ENCODE measurements around the gene IFT22.

GRCh38 chr7:101342892-101343291 lies 21.3 kb upstream of the IFT22 start:
- TF ChIP-seq, protein P1, sequence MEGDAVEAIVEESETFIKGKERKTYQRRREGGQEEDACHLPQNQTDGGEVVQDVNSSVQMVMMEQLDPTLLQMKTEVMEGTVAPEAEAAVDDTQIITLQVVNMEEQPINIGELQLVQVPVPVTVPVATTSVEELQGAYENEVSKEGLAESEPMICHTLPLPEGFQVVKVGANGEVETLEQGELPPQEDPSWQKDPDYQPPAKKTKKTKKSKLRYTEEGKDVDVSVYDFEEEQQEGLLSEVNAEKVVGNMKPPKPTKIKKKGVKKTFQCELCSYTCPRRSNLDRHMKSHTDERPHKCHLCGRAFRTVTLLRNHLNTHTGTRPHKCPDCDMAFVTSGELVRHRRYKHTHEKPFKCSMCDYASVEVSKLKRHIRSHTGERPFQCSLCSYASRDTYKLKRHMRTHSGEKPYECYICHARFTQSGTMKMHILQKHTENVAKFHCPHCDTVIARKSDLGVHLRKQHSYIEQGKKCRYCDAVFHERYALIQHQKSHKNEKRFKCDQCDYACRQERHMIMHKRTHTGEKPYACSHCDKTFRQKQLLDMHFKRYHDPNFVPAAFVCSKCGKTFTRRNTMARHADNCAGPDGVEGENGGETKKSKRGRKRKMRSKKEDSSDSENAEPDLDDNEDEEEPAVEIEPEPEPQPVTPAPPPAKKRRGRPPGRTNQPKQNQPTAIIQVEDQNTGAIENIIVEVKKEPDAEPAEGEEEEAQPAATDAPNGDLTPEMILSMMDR (conservative IDR thresholded peaks at IDR 0.05; ENCODE audit: low read depth, low read length), result no peak
- no peak for TF ChIP-seq EZH2 (IDR thresholded peaks at IDR 0.05; ENCODE audit: borderline replicate concordance, low read depth, low read length, poor library complexity, severe bottlenecking)

All from A673 (cell line).